HEK293 (cell line): ENCODE results near the gene DIP2C.
A peak's percentile ranks its signal among the peaks of the same experiment; 100 is the strongest.

ENCODE experiments used
- CTCF ChIA-PET: fragments of 350-600 bp; formaldehyde crosslinking; extraction: SDS; loops from one replicate; lab custom pipeline; 2021; ENCODE audit warnings: antibody characterized with exemption; lab: Yijun Ruan, JAX
- POLR2A ChIA-PET: fragments of 300-600 bp; formaldehyde crosslinking; extraction: SDS; loops from one replicate; lab custom pipeline; 2020; ENCODE audit warnings: antibody characterized with exemption, inconsistent platforms; lab: Yijun Ruan, JAX
- H3K27ac ChIP-seq: fragments of 200-500 bp; sonication (Bioruptor generic); 2 replicates; pipeline ENCODE4 v1.5.1; 2014; ENCODE audit warnings: low read depth, low read length, control low read depth, inconsistent platforms; ENCODE audit errors: extremely low read depth
- H3K36me3 ChIP-seq, 2 experiments: fragments of 200-500 bp in 1 of 2; sonication (Bioruptor generic) in 1 of 2; 1 replicate in 1 of 2; 2 replicates in 1 of 2; pipeline ENCODE4 v1.5.1; 2014 to 2017; ENCODE audit warnings: inconsistent platforms in 2 of 2, low read length in 2 of 2; ENCODE audit not compliant: control insufficient read depth in 2 of 2, insufficient read depth in 1 of 2
- H3K4me1 ChIP-seq: fragments of 200-500 bp; sonication (Bioruptor generic); 2 replicates; pipeline ENCODE4 v1.5.1; 2014; ENCODE audit warnings: mild to moderate bottlenecking, low read length, inconsistent platforms; ENCODE audit not compliant: control insufficient read depth, insufficient read depth
- H3K4me3 ChIP-seq: 2 replicates; pipeline ENCODE4 v1.5.1; 2011; ENCODE audit warnings: low read depth, mild to moderate bottlenecking, control low read depth, low read length, moderate library complexity
- H3K9me3 ChIP-seq: fragments of 200-500 bp; sonication (Bioruptor generic); 2 replicates; pipeline ENCODE4 v1.5.1; 2014; ENCODE audit warnings: low read depth, low read length, inconsistent platforms; ENCODE audit not compliant: control insufficient read depth, insufficient read depth
- ATF2 ChIP-seq: fragments of 450-650 bp; formaldehyde crosslinking; IDR thresholded peaks from 2 replicates; pipeline ENCODE4 v1.5.1; 2016; ENCODE audit warnings: missing biosample characterization, missing genetic modification characterization, low read depth
- EGR2 ChIP-seq: fragments of 450-650 bp; formaldehyde crosslinking; IDR thresholded peaks from 2 replicates; pipeline ENCODE4 v1.5.1; 2016; ENCODE audit warnings: low read depth, missing biosample characterization, missing genetic modification characterization
- HOXD13 ChIP-seq: sonication (generic); formaldehyde crosslinking; IDR thresholded peaks from 2 replicates; pipeline ENCODE4 v1.8.0; 2022; ENCODE audit warnings: missing genetic modification reagents, borderline replicate concordance
- KLF1 ChIP-seq: fragments of 450-650 bp; formaldehyde crosslinking; IDR thresholded peaks from 2 replicates; pipeline ENCODE4 v1.5.1; 2016; ENCODE audit warnings: missing biosample characterization, missing genetic modification characterization
- REST ChIP-seq: fragments of 450-650 bp; formaldehyde crosslinking; IDR thresholded peaks from 2 replicates; pipeline ENCODE4 v1.5.1; 2016; ENCODE audit warnings: missing biosample characterization, missing genetic modification characterization
- SETDB1 ChIP-seq: IDR thresholded peaks from one replicate; pipeline ENCODE4 v1.6.1; 2017; ENCODE audit warnings: mild to moderate bottlenecking, low read length, moderate library complexity, mixed read lengths; ENCODE audit not compliant: insufficient read length
- TRIM28 ChIP-seq: IDR thresholded peaks from 2 replicates; pipeline ENCODE4 v1.6.1; 2011; ENCODE audit warnings: low read length, control low read depth, borderline replicate concordance
- ZBTB17 ChIP-seq: fragments of 450-650 bp; formaldehyde crosslinking; IDR thresholded peaks from 2 replicates; pipeline ENCODE4 v1.5.1; 2016; ENCODE audit warnings: missing biosample characterization, missing genetic modification characterization
- ZBTB49 ChIP-seq: fragments of 450-650 bp; formaldehyde crosslinking; IDR thresholded peaks from 2 replicates; pipeline ENCODE4 v1.5.1; 2016; ENCODE audit warnings: missing biosample characterization, missing genetic modification characterization, low read depth
- ZNF121 ChIP-seq: fragments of 450-650 bp; formaldehyde crosslinking; IDR thresholded peaks from 2 replicates; pipeline ENCODE4 v1.5.1; 2016; ENCODE audit warnings: missing biosample characterization, missing genetic modification characterization
- ZNF274 ChIP-seq, 2 experiments: fragments of 200-500 bp in 1 of 2; fragments of 450-650 bp in 1 of 2; sonication (Bioruptor generic) in 1 of 2; formaldehyde crosslinking in 1 of 2; IDR thresholded peaks; 2 replicates each; pipeline versions ENCODE4 v1.5.1 to v1.6.1; 2014 to 2016; ENCODE audit warnings: borderline replicate concordance in 1 of 2, inconsistent platforms in 1 of 2, low read length in 1 of 2, missing biosample characterization in 1 of 2, missing genetic modification characterization in 1 of 2
- ZNF391 ChIP-seq: fragments of 450-650 bp; formaldehyde crosslinking; IDR thresholded peaks from 2 replicates; pipeline ENCODE4 v1.5.1; 2016; ENCODE audit warnings: low read depth, missing biosample characterization, missing genetic modification characterization, borderline replicate concordance
- ZNF571 ChIP-seq: fragments of 450-650 bp; formaldehyde crosslinking; IDR thresholded peaks from 2 replicates; pipeline ENCODE4 v1.5.0; 2017; ENCODE audit warnings: missing biosample characterization, missing genetic modification characterization
- ZNF580 ChIP-seq: fragments of 450-650 bp; formaldehyde crosslinking; IDR thresholded peaks from 2 replicates; pipeline ENCODE4 v1.5.1; 2016; ENCODE audit warnings: missing biosample characterization, missing genetic modification characterization
- ZNF585B ChIP-seq: fragments of 450-650 bp; formaldehyde crosslinking; IDR thresholded peaks from 2 replicates; pipeline ENCODE4 v1.5.1; 2016; ENCODE audit warnings: missing biosample characterization, missing genetic modification characterization
- ZNF610 ChIP-seq: fragments of 450-650 bp; formaldehyde crosslinking; IDR thresholded peaks from 2 replicates; pipeline ENCODE4 v1.5.1; 2016; ENCODE audit warnings: missing biosample characterization, missing genetic modification characterization, borderline replicate concordance
- ZNF626 ChIP-seq: fragments of 450-650 bp; sonication (Bioruptor Pico); formaldehyde crosslinking; IDR thresholded peaks from 2 replicates; pipeline ENCODE4 v1.5.1; 2018; ENCODE audit warnings: missing biosample characterization, missing genetic modification characterization, inconsistent platforms
- ZNF701 ChIP-seq: fragments of 450-650 bp; formaldehyde crosslinking; IDR thresholded peaks from 2 replicates; pipeline ENCODE4 v1.5.1; 2016; ENCODE audit warnings: missing biosample characterization, missing genetic modification characterization

DIP2C gene

GRCh38 chr10:716821-717220 is 27.4 kb upstream of the DIP2C start (continued):
- TF ChIP-seq ATF2 (tag by site-specific recombination) (no peak), ZNF610 (no peak), ZNF571 (tag by site-specific recombination) (no peak)

- Histone ChIP-seq H3K4me3 (no peak overlapping the region), H3K36me3 (no peaks in the 10 kb centered on the region), H3K27ac (no peak overlapping the region), H3K9me3 (no peaks in the 10 kb centered on the region; the same call in 1 of the 2 replicates), H3K4me1 (no peaks in the 10 kb centered on the region)
- TF ChIP-seq ZNF626 (0 out of 2 replicates have a peak, but pooled peaks have one; percentile 48), ZNF610 (0 out of 2 replicates have a peak, but pooled peaks have one; percentile 22), ZBTB17 (peak; percentile 21; the same call in 1 of the 2 replicates), HOXD13 (CRISPR knock-in tag) (no peak), ZNF585B (tag by site-specific recombination) (no peak), SETDB1 (peak; percentile 77), ZNF580 (tag by site-specific recombination) (peak; percentile 54; the same call in 1 of the 2 replicates), TRIM28 (peak; percentile 91; the same call in 1 of the 2 replicates)
- CTCF ChIA-PET: interaction anchor here (0.7 kb wide), 1 partner anchor 10 kb away, joined by 6 read pairs; no protein-coding TSS in a partner anchor
- POLR2A ChIA-PET: no interaction called here
Observed at GRCh38 chr10:714214-714613, 24.7 kb upstream of the DIP2C start.

GRCh38 chr10:712575-712974 is 23.1 kb upstream of the DIP2C start:
- no peaks in the 10 kb centered on the region for H3K36me3 ChIP-seq
- no peak overlapping the region for H3K4me3 ChIP-seq
- ChIA-PET POLR2A (no interaction called here), CTCF (interaction anchor here (0.7 kb wide), 1 partner anchor 12 kb away, joined by 3 read pairs; no protein-coding TSS in a partner anchor)
- H3K4me1 ChIP-seq: no peaks in the 10 kb centered on the region
- H3K27ac ChIP-seq: no peak overlapping the region
- H3K9me3 ChIP-seq: no peaks in the 10 kb centered on the region; the same call in 1 of the 2 replicates
- TF ChIP-seq ZBTB49 (no peak), KLF1 (tag by site-specific recombination) (no peak), ZNF274 (IDR thresholded peaks at IDR 0.05; ENCODE audit: low read length) (no peak), ZNF274 (tag by site-specific recombination; IDR thresholded peaks at IDR 0.05; ENCODE audit: borderline replicate concordance) (no peak)

GRCh38 chr10:712089-712488 is 22.6 kb upstream of the DIP2C start:
- H3K27ac ChIP-seq: no peak overlapping the region
- CTCF ChIA-PET: interaction anchor here (0.7 kb wide), 2 partner anchors 11 to 495 kb away, joined by 3 read pairs; no protein-coding TSS in a partner anchor
- POLR2A ChIA-PET: no interaction called here

More at GRCh38 chr10:712089-712488, 22.6 kb upstream of the DIP2C start:
- no peaks in the 10 kb centered on the region; the same call in 1 of the 2 replicates for H3K9me3 ChIP-seq
- no peaks in the 10 kb centered on the region for H3K4me1 ChIP-seq
- H3K4me3 ChIP-seq: no peak overlapping the region
- TF ChIP-seq ZNF391 (tag by site-specific recombination) (no peak), REST (tag by site-specific recombination) (no peak), ZNF121 (tag by site-specific recombination) (no peak), EGR2 (tag by site-specific recombination) (peak; percentile 65; the same call in 1 of the 2 replicates), ZNF701 (tag by site-specific recombination) (no peak)
- no peaks in the 10 kb centered on the region for H3K36me3 ChIP-seq
